Erythroblast (primary cell): Measurements from ENCODE around the gene CERS6.

Experiments used
- GATA1 ChIP-seq: IDR thresholded peaks from 2 replicates; pipeline ENCODE4 v1.6.1; 2011; ENCODE audit warnings: low read depth, mild to moderate bottlenecking, control low read depth, low read length, moderate library complexity
- POLR2A ChIP-seq: IDR thresholded peaks from 2 replicates; pipeline ENCODE4 v1.6.1; 2011; ENCODE audit warnings: mild to moderate bottlenecking, low read length

GRCh38 chr2:168460571-168460970 lies 4.5 kb downstream of the CERS6 start:
- no peak for TF ChIP-seq POLR2A
- no peak for TF ChIP-seq GATA1
